IMR-90 (cell line): ENCODE data around the gene USP17L10. TPM values are rescaled to one million over a fixed set of nuclear protein-coding genes. Genes with fewer than 3 reads are reported as not detected.
"Not testable (repeated sequence)": the region's sequence is repeated elsewhere in the genome, so short reads cannot be mapped to it uniquely, and the experiment has no call there.

Experiments
- ATAC-seq: fragments of 200-7000 bp; cut with Tn5 transposase; 2 replicates; pipeline ENCODE4 v1.9.1; 2020; ENCODE audit warnings: low read depth, mild to moderate bottlenecking, moderate library complexity
- BruUV-seq: library from RNA; stranded (reverse); fragments of 400-500 nt; replicated peaks from 2 replicates; lab custom pipeline; 2021; lab: Mats Ljungman, UMichigan
- CTCF ChIA-PET: fragments of 300-600 bp; formaldehyde crosslinking; extraction: SDS; loops from one replicate; lab custom pipeline; 2021; ENCODE audit warnings: antibody characterized with exemption; lab: Yijun Ruan, JAX
- POLR2A ChIA-PET: fragments of 300-600 bp; sonication (Branson Sonifier 250); formaldehyde crosslinking; loops from one replicate; lab custom pipeline; 2022; ENCODE audit warnings: antibody characterized with exemption; ENCODE audit not compliant: unreplicated experiment; lab: Charles Lee
- DNase-seq: peaks from one replicate; pipeline ENCODE4 v3.0.0; 2013
- H2AFZ ChIP-seq: replicated peaks from 2 replicates; pipeline ENCODE3; 2013; ENCODE audit warnings: low read length, mild to moderate bottlenecking; ENCODE audit not compliant: poor library complexity
- H2AK5ac ChIP-seq: 2 replicates; pipeline ENCODE4 v1.6.1; 2013; ENCODE audit warnings: low read depth, low read length, inconsistent platforms
- H2AK9ac ChIP-seq: replicated peaks from 2 replicates; pipeline ENCODE3; 2013; ENCODE audit warnings: mild to moderate bottlenecking, low read depth, low read length, moderate library complexity; ENCODE audit not compliant: poor library complexity
- H2BK120ac ChIP-seq: 2 replicates; pipeline ENCODE4 v1.6.1; 2013; ENCODE audit warnings: low read depth, low read length, inconsistent platforms
- H2BK15ac ChIP-seq: 3 replicates; pipeline ENCODE4 v1.6.1; 2013; ENCODE audit warnings: low read depth, low read length, inconsistent platforms
- H2BK20ac ChIP-seq: 2 replicates; pipeline ENCODE4 v1.6.1; 2013; ENCODE audit warnings: low read depth, mild to moderate bottlenecking, inconsistent platforms, low read length, moderate library complexity
- H2BK5ac ChIP-seq: 2 replicates; pipeline ENCODE4 v1.6.1; 2013; ENCODE audit warnings: mild to moderate bottlenecking, low read depth, low read length, inconsistent platforms; ENCODE audit not compliant: poor library complexity, severe bottlenecking
- H3K14ac ChIP-seq: replicated peaks from 2 replicates; pipeline ENCODE4 v1.6.1; 2013; ENCODE audit warnings: low read depth, low read length, inconsistent platforms
- H3K18ac ChIP-seq: 2 replicates; pipeline ENCODE4 v1.6.1; 2013; ENCODE audit warnings: low read depth, low read length, control low read depth
- H3K23ac ChIP-seq: 2 replicates; pipeline ENCODE4 v1.6.1; 2013; ENCODE audit warnings: low read depth, low read length, inconsistent platforms
- H3K27ac ChIP-seq: 2 replicates; pipeline ENCODE4 v1.5.1; 2013; ENCODE audit warnings: mild to moderate bottlenecking, control low read depth, low read length; ENCODE audit not compliant: insufficient read depth
- H3K27me3 ChIP-seq: 2 replicates; pipeline ENCODE4 v1.6.1; 2013; ENCODE audit warnings: low read length; ENCODE audit not compliant: control insufficient read depth, insufficient read depth
- H3K36me3 ChIP-seq: 2 replicates; pipeline ENCODE4 v1.6.1; 2013; ENCODE audit warnings: low read length, mixed read lengths; ENCODE audit not compliant: control insufficient read depth, insufficient read depth
- H3K4ac ChIP-seq: 2 replicates; pipeline ENCODE4 v1.6.1; 2013; ENCODE audit warnings: low read depth, low read length, inconsistent platforms
- H3K4me1 ChIP-seq: 2 replicates; pipeline ENCODE4 v1.6.1; 2013; ENCODE audit warnings: low read length, mixed read lengths; ENCODE audit not compliant: control insufficient read depth, insufficient read depth
- H3K4me2 ChIP-seq: 2 replicates; pipeline ENCODE4 v1.6.1; 2013; ENCODE audit warnings: low read depth, mild to moderate bottlenecking, control low read depth, low read length, moderate library complexity
- H3K4me3 ChIP-seq: 2 replicates; pipeline ENCODE4 v1.5.1; 2013; ENCODE audit warnings: low read depth, mild to moderate bottlenecking, control low read depth, low read length, moderate library complexity; ENCODE audit not compliant: insufficient read depth
- H3K56ac ChIP-seq: 2 replicates; pipeline ENCODE4 v1.6.1; 2013; ENCODE audit warnings: low read length, inconsistent platforms; ENCODE audit not compliant: insufficient read depth; ENCODE audit errors: extremely low read depth
- H3K79me1 ChIP-seq, 2 experiments: 2 replicates each; pipeline ENCODE4 v1.6.1; 2013; ENCODE audit warnings: low read length in 2 of 2, inconsistent platforms in 1 of 2, low read depth in 1 of 2
- H3K9ac ChIP-seq: 2 replicates; pipeline ENCODE4 v1.6.1; 2013; ENCODE audit warnings: low read depth, low read length, control low read depth
- H3K9me1 ChIP-seq: 2 replicates; pipeline ENCODE4 v1.6.1; 2013; ENCODE audit warnings: low read length, inconsistent platforms; ENCODE audit not compliant: insufficient read depth
- H3K9me3 ChIP-seq: 2 replicates; pipeline ENCODE4 v1.6.1; 2013; ENCODE audit warnings: low read length; ENCODE audit not compliant: control insufficient read depth, insufficient read depth
- H4K20me1 ChIP-seq: 2 replicates; pipeline ENCODE4 v1.6.1; 2013; ENCODE audit warnings: low read length, inconsistent platforms; ENCODE audit not compliant: insufficient read depth
- H4K5ac ChIP-seq: 2 replicates; pipeline ENCODE4 v1.6.1; 2013; ENCODE audit warnings: mild to moderate bottlenecking, low read depth, low read length, control low read depth
- H4K8ac ChIP-seq, 2 experiments: 2 replicates each; pipeline ENCODE4 v1.6.1; 2013; ENCODE audit warnings: low read depth in 2 of 2, low read length in 2 of 2, control low read depth in 1 of 2, inconsistent platforms in 1 of 2
- H4K91ac ChIP-seq: 2 replicates; pipeline ENCODE4 v1.6.1; 2013; ENCODE audit warnings: low read depth, low read length, inconsistent platforms; ENCODE audit not compliant: insufficient read depth
- WGBS, 2 experiments: methylation state at CpG; one replicate each; pipeline versions ENCODE4 v1.1.5 to v1.1.7; 2013; ENCODE audit warnings: missing lambda C conversion rate in 2 of 2; ENCODE audit not compliant: insufficient read length in 1 of 2; ENCODE audit errors: extremely low coverage in 2 of 2; 5-methylcytosine and 5-hydroxymethylcytosine counted together
- dilution Hi-C: fragments of 300-500 bp; cut with HindIII; formaldehyde crosslinking; loops from one replicate; pipeline ENCODE4 v1.14.3; 2018; ENCODE audit warnings: low sequenced_read_pairs; ENCODE audit not compliant: unreplicated experiment
- in situ Hi-C: fragments of 300-500 bp; cut with MboI; formaldehyde crosslinking; loops from 3 replicates; pipeline ENCODE4 v1.14.3; 2019; ENCODE audit warnings: low sequenced_read_pairs, inconsistent platforms, mixed read lengths
- intact Hi-C: fragments of 100-400 bp; cut with micrococcal nuclease; formaldehyde crosslinking; loops from 2 replicates; pipeline ENCODE4 v1.10.0; 2022
- polyA plus RNA-seq, 3 experiments: library from polyadenylated mRNA; depleted of rRNA; stranded (reverse); fragments of >200 nt; gene quantifications; 2 replicates each; pipeline ENCODE4 v1.2.3, GENCODE V29; 2012; ENCODE audit warnings: low replicate concordance in 1 of 3
- total RNA-seq: library from RNA; depleted of rRNA; stranded (reverse); fragments of >200 nt; gene quantifications from 2 replicates; pipeline ENCODE4 v1.2.3, GENCODE V29; 2012

Gene USP17L10
- total and polyA plus RNA-seq, 2 of the 4 experiments (the other 2 are of a cell fraction) = not detected

- H3K23ac ChIP-seq, H2BK15ac ChIP-seq, H3K9ac ChIP-seq, H3K18ac ChIP-seq, H3K4me3 ChIP-seq, H2BK120ac ChIP-seq, H4K5ac ChIP-seq, H2AK9ac ChIP-seq, H3K9me3 ChIP-seq, H3K27ac ChIP-seq, H3K4me2 ChIP-seq, H4K20me1 ChIP-seq, H3K4me1 ChIP-seq, CTCF ChIA-PET, intact Hi-C loops, H3K56ac ChIP-seq, H4K91ac ChIP-seq, H3K14ac ChIP-seq, in situ Hi-C loops, H3K27me3 ChIP-seq, BruUV-seq, ATAC-seq, POLR2A ChIA-PET, H3K36me3 ChIP-seq, H3K4ac ChIP-seq, dilution Hi-C loops, DNase-seq, H3K9me1 ChIP-seq, H2AK5ac ChIP-seq, H2BK5ac ChIP-seq, H4K8ac ChIP-seq, H2BK20ac ChIP-seq, H3K79me1 ChIP-seq, H2AFZ ChIP-seq: not testable (repeated sequence)
- no CpG with 5 or more reads among the region's 14 CpGs for WGBS, 2 experiments
Measured at GRCh38 chr4:9224596-9224995, 14.1 kb downstream of the USP17L10 start, which contains the start of gene USP17L13. USP17L13 (plus strand) TSS chr4:9224896; CDS start chr4:9224896, 0 bp downstream.

- DNase-seq, H3K9me1 ChIP-seq, H3K4me3 ChIP-seq, H2AK9ac ChIP-seq, H2BK20ac ChIP-seq, H3K14ac ChIP-seq, H3K9ac ChIP-seq, CTCF ChIA-PET, H3K23ac ChIP-seq, H3K4me1 ChIP-seq, H3K36me3 ChIP-seq, H2BK5ac ChIP-seq, BruUV-seq, H4K5ac ChIP-seq, H3K27ac ChIP-seq, H3K27me3 ChIP-seq, H3K9me3 ChIP-seq, H4K20me1 ChIP-seq, H2AFZ ChIP-seq, H3K18ac ChIP-seq, H3K79me1 ChIP-seq, H3K4ac ChIP-seq, in situ Hi-C loops, H2BK120ac ChIP-seq, intact Hi-C loops, POLR2A ChIA-PET, dilution Hi-C loops, ATAC-seq, H2BK15ac ChIP-seq, H4K91ac ChIP-seq, H4K8ac ChIP-seq, H3K56ac ChIP-seq, H3K4me2 ChIP-seq, H2AK5ac ChIP-seq: not testable (repeated sequence)
- no CpG with 5 or more reads among the region's 8 CpGs for WGBS, 2 experiments
Measured at GRCh38 chr4:9230249-9230648, 19.8 kb downstream of the USP17L10 start.
